ENCODE measurements around the gene ZDHHC14.

GRCh38 chr6:157610451-157610999 is 229.5 kb downstream of the ZDHHC14 start:
- TF ChIP-seq POLR2A (IDR thresholded peaks at IDR 0.05; ENCODE audit: extremely low read depth, insufficient read length) (no peak), CTCF (IDR thresholded peaks at IDR 0.05; ENCODE audit: low read depth, low read length) (no peak), MYC (IDR thresholded peaks at IDR 0.05; ENCODE audit: low read depth, low read length) (no peak)

All from NB4 (cell line).